Fibroblast of upper back skin (primary cell): ENCODE measurements around the gene LTO1.
A peak's percentile ranks its signal among the peaks of the same experiment; 100 is the strongest.

Source experiments
- DNase-seq: peaks from one replicate; pipeline ENCODE4 v3.0.0-alpha.2; 2013

The LTO1 gene

GRCh38 chr11:69644071-69644961 lies 30.8 kb downstream of the LTO1 start:
- peak; percentile 88 for DNase-seq

- DNase-seq, result no peak
These were observed 31.5 kb downstream of the LTO1 start for GRCh38 chr11:69643646-69644045.

DNA sequence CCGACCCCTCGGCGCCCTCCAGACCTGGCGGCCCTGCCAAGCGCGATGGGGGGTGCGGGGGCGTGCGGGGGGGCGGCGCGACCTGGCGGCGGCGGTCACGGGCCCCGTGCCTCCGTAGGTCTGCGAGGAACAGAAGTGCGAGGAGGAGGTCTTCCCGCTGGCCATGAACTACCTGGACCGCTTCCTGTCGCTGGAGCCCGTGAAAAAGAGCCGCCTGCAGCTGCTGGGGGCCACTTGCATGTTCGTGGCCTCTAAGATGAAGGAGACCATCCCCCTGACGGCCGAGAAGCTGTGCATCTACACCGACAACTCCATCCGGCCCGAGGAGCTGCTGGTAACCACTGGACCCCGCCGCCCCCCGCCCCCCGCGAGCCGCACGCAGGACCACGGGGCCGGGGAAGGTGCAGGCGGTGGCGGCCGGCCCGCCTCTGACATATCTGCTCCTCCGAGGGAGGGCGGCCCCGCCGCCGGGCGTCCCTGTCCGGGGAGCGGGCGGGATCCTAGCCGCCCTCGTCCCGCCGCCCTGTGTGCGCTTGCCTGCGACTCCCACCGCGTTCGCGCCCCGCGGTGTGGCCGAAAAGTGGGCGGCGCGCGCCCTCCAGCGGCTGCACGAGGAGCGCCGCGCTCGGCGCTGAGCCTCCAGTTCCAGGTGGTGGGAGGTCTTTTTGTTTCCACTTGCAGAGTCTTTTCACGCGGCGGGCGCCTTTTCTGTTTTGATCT lies 32.1 kb downstream of the LTO1 start:
- DNase-seq, result peak; percentile 78

DNA sequence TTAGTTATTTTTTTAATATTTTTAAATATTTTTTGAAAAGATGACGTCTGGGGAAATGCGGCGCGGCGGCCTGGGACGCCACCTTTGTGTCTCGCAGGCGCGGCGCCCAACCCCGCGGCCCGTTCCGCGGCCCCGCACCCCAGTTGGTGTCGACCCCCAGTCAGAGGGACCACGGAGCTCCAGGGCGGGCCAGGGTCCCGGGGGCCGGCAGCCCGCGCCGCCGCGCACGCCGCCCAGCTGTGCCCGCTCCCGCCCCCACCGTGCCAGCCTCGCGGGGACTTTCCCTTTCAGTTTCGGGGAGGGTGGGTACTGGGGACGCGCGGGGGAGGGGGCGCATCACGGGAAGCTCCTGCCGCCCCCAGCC lies 32.6 kb downstream of the LTO1 start:
- no peak for DNase-seq

DNA sequence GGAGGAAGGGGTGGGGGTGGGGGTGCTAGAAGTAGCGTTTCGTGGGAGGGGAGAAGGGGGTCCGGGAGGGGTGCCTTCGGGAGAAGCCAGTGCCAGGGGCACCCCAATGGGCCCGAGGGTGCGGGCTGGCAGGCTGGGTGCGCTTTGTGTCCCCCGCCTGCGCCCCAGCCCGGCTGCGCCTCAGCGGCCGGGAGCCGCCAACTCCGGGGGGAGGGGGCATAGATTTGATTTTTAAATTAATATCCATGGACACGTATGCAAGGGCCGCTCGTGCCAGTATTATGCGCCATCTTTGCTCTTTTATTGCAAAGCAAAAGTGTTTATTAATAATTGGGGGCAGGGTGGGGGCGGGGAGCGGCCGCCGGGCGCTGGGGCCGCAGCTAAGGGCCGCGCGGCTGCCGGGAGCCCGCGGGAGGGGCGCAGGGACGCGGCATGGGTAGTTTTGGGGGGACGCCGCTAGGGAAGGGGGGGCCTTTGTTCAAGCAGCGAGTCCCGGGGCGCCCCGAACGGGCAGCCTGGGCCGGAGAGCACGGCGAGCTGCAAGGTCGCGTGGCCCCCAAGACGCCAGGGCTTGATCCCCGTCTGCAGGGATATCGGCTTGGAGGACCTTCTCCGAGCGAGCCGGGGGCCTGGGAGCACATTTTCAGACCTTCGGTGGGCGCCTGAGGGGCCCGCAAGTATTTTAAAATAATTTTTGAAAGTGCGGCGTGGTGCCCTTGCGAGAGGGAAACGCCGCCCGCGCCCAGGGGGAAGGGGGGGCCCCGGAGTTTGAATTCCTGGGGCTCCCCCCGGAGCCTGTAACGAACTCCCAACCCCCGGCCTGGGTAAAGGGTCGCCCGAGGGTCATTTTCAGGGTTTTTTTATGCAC lies 33.2 kb downstream of the LTO1 start:
- no peak for DNase-seq

GRCh38 chr11:69640995-69641581 lies 34.1 kb downstream of the LTO1 start, which contains the start of gene CCND1:
Gene CCND1, plus strand, starts transcription at chr11:69641156. Its CDS starts 158 bp downstream, at chr11:69641314.
- peak; percentile 92 for DNase-seq

DNA sequence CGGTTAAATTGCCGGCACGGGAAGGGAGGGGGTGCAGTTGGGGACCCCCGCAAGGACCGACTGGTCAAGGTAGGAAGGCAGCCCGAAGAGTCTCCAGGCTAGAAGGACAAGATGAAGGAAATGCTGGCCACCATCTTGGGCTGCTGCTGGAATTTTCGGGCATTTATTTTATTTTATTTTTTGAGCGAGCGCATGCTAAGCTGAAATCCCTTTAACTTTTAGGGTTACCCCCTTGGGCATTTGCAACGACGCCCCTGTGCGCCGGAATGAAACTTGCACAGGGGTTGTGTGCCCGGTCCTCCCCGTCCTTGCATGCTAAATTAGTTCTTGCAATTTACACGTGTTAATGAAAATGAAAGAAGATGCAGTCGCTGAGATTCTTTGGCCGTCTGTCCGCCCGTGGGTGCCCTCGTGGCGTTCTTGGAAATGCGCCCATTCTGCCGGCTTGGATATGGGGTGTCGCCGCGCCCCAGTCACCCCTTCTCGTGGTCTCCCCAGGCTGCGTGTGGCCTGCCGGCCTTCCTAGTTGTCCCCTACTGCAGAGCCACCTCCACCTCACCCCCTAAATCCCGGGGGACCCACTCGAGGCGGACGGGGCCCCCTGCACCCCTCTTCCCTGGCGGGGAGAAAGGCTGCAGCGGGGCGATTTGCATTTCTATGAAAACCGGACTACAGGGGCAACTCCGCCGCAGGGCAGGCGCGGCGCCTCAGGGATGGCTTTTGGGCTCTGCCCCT lies 34.7 kb downstream of the LTO1 start:
- no peak for DNase-seq

- no peak for DNase-seq
These were observed 35.3 kb downstream of the LTO1 start for GRCh38 chr11:69639831-69640230.

DNA sequence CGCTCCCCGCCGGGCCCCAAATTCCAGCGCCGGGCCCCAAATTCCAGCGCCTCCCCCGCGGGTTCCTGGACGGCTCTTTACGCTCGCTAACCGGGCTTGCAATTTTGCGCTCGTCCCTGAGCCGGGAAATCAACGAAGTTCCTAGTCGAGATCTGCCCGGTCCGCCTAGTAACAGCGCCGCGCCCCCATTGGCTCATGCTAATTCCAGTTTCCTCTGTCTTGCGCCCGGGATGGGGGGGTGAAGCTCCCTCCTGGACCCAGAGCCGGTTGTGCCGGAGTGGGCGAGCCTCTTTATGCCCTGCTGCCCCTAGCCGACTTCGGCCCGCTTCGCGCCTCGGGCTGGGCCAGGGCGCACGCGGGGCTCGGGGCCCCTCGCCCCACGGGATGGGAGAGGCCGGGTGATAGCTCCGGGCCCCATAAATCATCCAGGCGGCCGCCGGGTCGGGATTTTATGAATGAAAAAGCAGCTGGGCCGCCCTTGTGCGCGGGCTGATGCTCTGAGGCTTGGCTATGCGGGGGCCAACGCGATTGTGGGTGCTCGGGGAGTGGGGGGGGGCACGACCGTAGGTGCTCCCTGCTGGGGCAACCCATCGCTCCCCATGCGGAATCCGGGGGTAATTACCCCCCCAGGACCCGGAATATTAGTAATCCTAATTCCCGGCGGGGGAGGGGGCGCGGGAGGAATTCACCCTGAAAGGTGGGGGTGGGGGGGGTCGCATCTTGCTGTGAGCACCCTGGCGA lies 36.0 kb downstream of the LTO1 start:
- DNase-seq, result peak; percentile 96

DNA sequence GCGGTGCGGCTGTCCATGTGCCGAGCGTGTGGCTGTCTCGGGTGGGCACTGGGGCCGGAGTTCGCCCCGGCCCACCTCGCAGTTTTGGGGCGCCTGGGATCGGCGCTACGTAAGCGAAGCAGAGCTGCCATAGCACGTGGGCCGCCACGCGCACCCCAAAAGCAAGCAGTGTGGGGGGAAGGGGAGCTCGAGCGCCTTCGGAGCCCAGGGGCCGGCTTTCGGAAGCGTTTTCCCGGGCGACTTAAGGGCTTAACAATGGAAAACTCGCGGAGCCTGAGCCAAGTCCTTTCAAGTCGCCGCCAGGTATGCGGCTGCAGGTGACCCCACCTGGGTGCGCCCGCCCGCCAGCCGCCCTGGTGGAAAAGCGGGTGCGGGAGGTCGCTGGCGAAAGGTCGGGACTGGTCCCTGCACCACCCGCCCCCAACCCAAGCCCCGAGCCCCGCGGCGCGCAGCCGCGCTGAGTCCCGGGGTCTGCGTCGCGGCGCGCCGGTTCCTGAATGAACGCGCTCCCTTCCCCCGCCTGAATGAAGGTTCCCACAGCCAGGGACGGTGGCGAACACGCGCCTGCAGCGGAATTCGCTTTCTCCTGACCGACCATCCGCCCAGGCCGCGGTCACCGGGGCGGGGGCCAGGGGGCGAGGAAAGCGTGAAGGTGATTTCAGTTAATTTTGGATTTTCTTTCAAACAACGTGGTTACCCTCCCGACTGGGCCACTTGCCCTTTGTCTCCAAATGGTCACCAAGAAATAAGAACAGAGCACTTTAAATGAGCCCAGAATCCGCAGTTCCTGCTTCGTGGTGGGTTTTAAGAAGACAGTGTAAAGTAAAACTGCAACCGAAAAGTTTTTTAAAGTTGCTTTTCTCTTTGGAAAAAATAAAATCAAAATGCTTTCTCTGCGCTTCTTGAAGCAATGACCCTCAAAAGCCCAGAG lies 36.9 kb downstream of the LTO1 start:
- DNase-seq, result peak; percentile 62

- no peak for DNase-seq
These were observed 37.8 kb downstream of the LTO1 start for GRCh38 chr11:69637198-69637940.

DNA sequence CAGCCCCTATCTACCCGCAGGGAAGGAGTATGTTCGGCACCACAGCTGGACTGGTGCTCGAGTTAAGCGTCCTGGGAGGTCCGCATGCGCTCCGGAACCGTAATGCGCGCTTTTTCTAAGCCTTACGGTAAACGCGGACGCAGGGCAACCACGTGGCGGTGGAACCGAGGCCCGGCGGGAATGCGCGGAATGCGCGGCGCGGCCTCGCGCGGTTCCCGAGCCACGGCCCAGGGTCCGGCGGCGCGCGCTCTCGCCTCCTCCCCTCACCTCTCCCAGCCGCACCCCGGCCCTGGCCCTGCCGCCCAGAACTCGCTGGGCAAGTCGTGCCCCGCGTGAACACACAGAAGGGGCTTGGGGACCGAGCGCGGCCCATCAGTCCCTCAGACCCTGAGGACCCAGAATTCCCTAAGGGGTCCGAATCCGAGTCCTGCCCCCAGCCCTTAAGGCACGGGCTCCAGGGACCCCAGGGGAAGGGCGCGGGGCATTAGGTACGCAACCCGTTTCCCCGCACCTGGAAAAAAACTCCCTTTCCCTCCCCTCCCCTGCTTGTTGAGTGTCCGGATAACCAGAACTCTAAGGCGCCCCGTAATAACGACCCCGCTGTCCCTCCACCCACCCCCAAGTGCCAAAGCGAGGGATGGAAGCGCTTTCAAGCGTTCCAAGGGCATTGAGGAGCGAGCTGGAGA lies 38.5 kb downstream of the LTO1 start:
- peak; percentile 91 for DNase-seq

- no peak for DNase-seq
These were observed 39.2 kb downstream of the LTO1 start for GRCh38 chr11:69635804-69636511.

- DNase-seq, result no peak
These were observed 40.0 kb downstream of the LTO1 start for GRCh38 chr11:69635195-69635594.

DNA sequence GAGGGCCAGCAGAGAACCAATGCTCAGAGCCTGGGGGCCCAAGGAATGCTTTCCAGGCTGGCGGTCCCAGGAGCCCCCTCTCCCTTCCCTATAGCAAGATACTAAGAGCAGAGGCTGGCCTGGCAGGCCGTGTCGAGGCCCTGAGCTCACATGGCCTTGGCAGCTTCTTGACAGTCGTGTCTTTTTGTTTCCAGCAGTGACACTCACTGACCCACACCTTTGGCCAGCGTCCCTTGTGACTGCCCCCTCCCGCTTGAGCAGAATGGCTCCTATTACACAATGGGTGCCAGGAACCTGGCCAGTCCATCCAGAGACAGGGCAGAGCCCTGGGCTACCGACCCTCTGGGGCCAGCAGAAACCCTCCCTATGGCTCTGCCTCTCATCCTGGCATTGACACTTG lies 40.6 kb downstream of the LTO1 start:
- no peak for DNase-seq

GRCh38 chr11:69634069-69634468 lies 41.1 kb downstream of the LTO1 start:
- DNase-seq, result no peak

DNA sequence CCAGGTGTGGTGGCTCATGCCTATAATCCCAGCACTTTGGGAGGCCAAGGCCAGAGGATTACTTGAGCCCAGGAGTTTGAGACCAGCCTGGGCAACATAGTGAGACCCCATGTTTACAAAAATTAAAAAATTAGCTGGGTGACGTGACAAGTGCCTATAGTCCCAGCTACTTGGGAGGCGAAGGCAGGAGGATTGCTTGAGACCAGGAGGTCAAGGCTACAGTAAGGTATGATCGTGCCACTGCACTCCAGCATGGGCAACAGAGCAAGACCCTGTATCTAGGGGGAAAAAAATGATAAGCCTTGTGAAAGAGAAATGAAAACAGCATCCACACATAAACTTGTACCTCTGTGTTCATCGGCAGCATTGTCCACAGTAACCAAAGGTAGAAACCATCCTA lies 42.3 kb downstream of the LTO1 start:
- no peak for DNase-seq

DNA sequence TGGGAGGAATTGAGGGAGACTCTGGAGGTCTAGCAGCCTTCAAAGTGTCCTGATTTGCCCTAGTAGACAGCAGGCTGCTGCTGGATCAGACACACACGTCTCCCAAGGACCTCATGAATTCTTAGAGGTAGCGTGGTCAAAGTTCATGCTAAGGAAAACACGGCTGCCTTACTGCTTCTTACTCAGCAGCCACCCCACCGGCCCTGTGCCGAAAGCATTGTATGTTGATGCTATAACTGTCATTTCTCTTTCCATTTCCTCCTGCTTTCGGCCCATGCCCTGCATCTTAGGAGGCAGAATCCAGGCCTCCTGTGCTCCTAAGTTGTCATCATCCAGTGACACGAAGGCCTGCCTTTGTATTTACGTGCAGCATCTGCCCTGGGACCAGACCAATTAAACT lies 44.7 kb downstream of the LTO1 start:
- no peak for DNase-seq
